SW480 (cell line): Measurements from ENCODE around the gene HIKESHI.
"Not testable (repeated sequence)": the region's sequence is repeated elsewhere in the genome, so short reads cannot be mapped to it uniquely, and the experiment has no call there.

ENCODE experiments used
- DNase-seq: peaks from one replicate; pipeline ENCODE4 v3.0.0-alpha.2; 2016; ENCODE audit warnings: low spot score

The HIKESHI gene

GRCh38 chr11:86302092-86302793 lies at the start of gene HIKESHI:
TSS of gene HIKESHI (plus strand) at chr11:86302240. CDS start at chr11:86302449, 209 bp downstream.
- DNase-seq, result peak; percentile 97

GRCh38 chr11:86255896-86256295 lies 46.1 kb upstream of the HIKESHI start:
- DNase-seq, result no peak

GRCh38 chr11:86256608-86257007 lies 45.4 kb upstream of the HIKESHI start:
- DNase-seq, result no peak

- no peak for DNase-seq
Observed at GRCh38 chr11:86257446-86257845, 44.6 kb upstream of the HIKESHI start.

- no peak for DNase-seq
Observed at GRCh38 chr11:86259730-86260129, 42.3 kb upstream of the HIKESHI start.

GRCh38 chr11:86261328-86261727 lies 40.7 kb upstream of the HIKESHI start:
- no peak for DNase-seq

- no peak for DNase-seq
Observed at GRCh38 chr11:86262387-86262786, 39.7 kb upstream of the HIKESHI start.

GRCh38 chr11:86264649-86265048 lies 37.4 kb upstream of the HIKESHI start:
- DNase-seq, result no peak

GRCh38 chr11:86265194-86265593 lies 36.8 kb upstream of the HIKESHI start:
- DNase-seq, result no peak

GRCh38 chr11:86269645-86270044 lies 32.4 kb upstream of the HIKESHI start:
- DNase-seq, result no peak

GRCh38 chr11:86274503-86274902 lies 27.5 kb upstream of the HIKESHI start:
- DNase-seq, result no peak

GRCh38 chr11:86274999-86275398 lies 27.0 kb upstream of the HIKESHI start:
- DNase-seq, result no peak

- DNase-seq, result no peak
Observed at GRCh38 chr11:86275493-86276370, 26.3 kb upstream of the HIKESHI start.

- DNase-seq, result no peak
Observed at GRCh38 chr11:86277741-86278140, 24.3 kb upstream of the HIKESHI start.

- DNase-seq, result no peak
Observed at GRCh38 chr11:86278226-86278625, 23.8 kb upstream of the HIKESHI start.

GRCh38 chr11:86279747-86280146 lies 22.3 kb upstream of the HIKESHI start:
- DNase-seq, result no peak

- DNase-seq, result no peak
Observed at GRCh38 chr11:86287468-86287796, 14.6 kb upstream of the HIKESHI start.

- DNase-seq, result no peak
Observed at GRCh38 chr11:86288776-86289507, 13.1 kb upstream of the HIKESHI start.

GRCh38 chr11:86289508-86290280 lies 12.3 kb upstream of the HIKESHI start:
- not testable (repeated sequence) for DNase-seq

GRCh38 chr11:86291466-86292262 lies 10.4 kb upstream of the HIKESHI start:
- DNase-seq, result peak; percentile 37
